ENCODE measurements around the gene BACE1.
A peak's percentile ranks its signal among the peaks of the same experiment; 100 is the strongest.
"Not testable (repeated sequence)": the region's sequence is repeated elsewhere in the genome, so short reads cannot be mapped to it uniquely, and the experiment has no call there.

Gene BACE1

GRCh38 chr11:117335399-117335798 lies 19.3 kb upstream of the BACE1 start:
- POLR2A ChIA-PET = no interaction called here
- H3K4me3 ChIP-seq (ENCODE audit: low read depth, low read length) = no peak overlapping the region
- CTCF ChIA-PET = interaction anchor here (1.1 kb wide), 1 partner anchor 91 kb away, joined by 3 read pairs; no protein-coding TSS in a partner anchor
- no peak for DNase-seq (ENCODE audit: low read depth, low spot score)
- TF ChIP-seq CTCF (IDR thresholded peaks at IDR 0.05; ENCODE audit: insufficient read depth, low read length, missing control alignments) = no peak

GRCh38 chr11:117334896-117335295 lies 18.8 kb upstream of the BACE1 start:
- TF ChIP-seq CTCF (IDR thresholded peaks at IDR 0.05; ENCODE audit: insufficient read depth, low read length, missing control alignments) = no peak
- no peak for DNase-seq (ENCODE audit: low read depth, low spot score)
- POLR2A ChIA-PET = no interaction called here
- CTCF ChIA-PET = no interaction called here
- H3K4me3 ChIP-seq (ENCODE audit: low read depth, low read length) = no peak overlapping the region

GRCh38 chr11:117333917-117334316 lies 17.9 kb upstream of the BACE1 start:
- ChIA-PET POLR2A (no interaction called here), CTCF (no interaction called here)

GRCh38 chr11:117332843-117333242 lies 16.8 kb upstream of the BACE1 start:
- TF ChIP-seq CTCF (IDR thresholded peaks at IDR 0.05; ENCODE audit: insufficient read depth, low read length, missing control alignments) = no peak
- ChIA-PET POLR2A (interaction anchor here (0.7 kb wide), 1 partner anchor 1052 kb away, joined by 4 read pairs; no protein-coding TSS in a partner anchor), CTCF (interaction anchor here (1.8 kb wide), 1 partner anchor 16 kb away, joined by 5 read pairs; the partner anchor contains the start of gene BACE1)
- no peak for DNase-seq (ENCODE audit: low read depth, low spot score)
- no peak overlapping the region for H3K4me3 ChIP-seq (ENCODE audit: low read depth, low read length)

More at GRCh38 chr11:117333917-117334316, 17.9 kb upstream of the BACE1 start:
- no peak for DNase-seq (ENCODE audit: low read depth, low spot score)
- TF ChIP-seq CTCF (IDR thresholded peaks at IDR 0.05; ENCODE audit: insufficient read depth, low read length, missing control alignments) = no peak
- H3K4me3 ChIP-seq (ENCODE audit: low read depth, low read length) = no peak overlapping the region

GRCh38 chr11:117328375-117329010 lies 12.4 kb upstream of the BACE1 start:
- no peak for TF ChIP-seq CTCF (IDR thresholded peaks at IDR 0.05; ENCODE audit: insufficient read depth, low read length, missing control alignments)
- peak overlapping the region; percentile 85 for H3K4me3 ChIP-seq (ENCODE audit: low read depth, low read length)
- POLR2A ChIA-PET = interaction anchor here (0.9 to 1.7 kb wide), 9 partner anchors 8 to 107 kb away, joined by 3 to 9 read pairs (median 3); no protein-coding TSS in a partner anchor
- CTCF ChIA-PET = interaction anchor here (1.0 to 2.0 kb wide), 8 partner anchors 10 to 487 kb away, joined by 3 to 6 read pairs (median 5); partner anchors contain the start of genes BACE1 and PCSK7
- no peak for DNase-seq (ENCODE audit: low read depth, low spot score)

- ChIA-PET CTCF (interaction anchor here (1.0 to 3.0 kb wide), 6 partner anchors 11 to 102 kb away, joined by 3 to 9 read pairs (median 5); partner anchors contain the start of genes BACE1 and PCSK7), POLR2A (interaction anchor here (0.5 to 1.7 kb wide), 11 partner anchors 9 to 106 kb away, joined by 3 to 9 read pairs (median 3); no protein-coding TSS in a partner anchor)
- no peak for TF ChIP-seq CTCF (IDR thresholded peaks at IDR 0.05; ENCODE audit: insufficient read depth, low read length, missing control alignments)
- DNase-seq (ENCODE audit: low read depth, low spot score) = peak; percentile 82
- peak within 1 kb of the TSS; percentile 85 for H3K4me3 ChIP-seq (ENCODE audit: low read depth, low read length)
These were observed 11.7 kb upstream of the BACE1 start, which contains the start of gene CEP164 for GRCh38 chr11:117327567-117328374. Gene CEP164 (plus strand): TSS chr11:117327854. CDS start chr11:117338587, 10,733 bp downstream.

GRCh38 chr11:117327255-117327566 lies 11.2 kb upstream of the BACE1 start:
- H3K4me3 ChIP-seq (ENCODE audit: low read depth, low read length) = peak overlapping the region; percentile 85
- not testable (repeated sequence) for DNase-seq (ENCODE audit: low read depth, low spot score)
- ChIA-PET CTCF (interaction anchor here (0.7 to 3.0 kb wide), 4 partner anchors 11 to 101 kb away, joined by 3 to 9 read pairs (median 4); partner anchors contain the start of genes BACE1 and PCSK7), POLR2A (interaction anchor here (0.5 to 1.7 kb wide), 6 partner anchors 8 to 105 kb away, joined by 3 to 9 read pairs (median 4); no protein-coding TSS in a partner anchor)

Measured in AG04449 (cell line).